ENCODE data around the gene STAT1. TPM values are rescaled to one million over a fixed set of nuclear protein-coding genes. Genes with fewer than 3 reads are reported as not detected.

Gene STAT1
- total and polyA plus RNA-seq, 10 of the 15 experiments (the other 5 are each of a cell fraction or from before 2014, with no cell fraction given) = 81.8 to 398 (median 307) TPM

DNA sequence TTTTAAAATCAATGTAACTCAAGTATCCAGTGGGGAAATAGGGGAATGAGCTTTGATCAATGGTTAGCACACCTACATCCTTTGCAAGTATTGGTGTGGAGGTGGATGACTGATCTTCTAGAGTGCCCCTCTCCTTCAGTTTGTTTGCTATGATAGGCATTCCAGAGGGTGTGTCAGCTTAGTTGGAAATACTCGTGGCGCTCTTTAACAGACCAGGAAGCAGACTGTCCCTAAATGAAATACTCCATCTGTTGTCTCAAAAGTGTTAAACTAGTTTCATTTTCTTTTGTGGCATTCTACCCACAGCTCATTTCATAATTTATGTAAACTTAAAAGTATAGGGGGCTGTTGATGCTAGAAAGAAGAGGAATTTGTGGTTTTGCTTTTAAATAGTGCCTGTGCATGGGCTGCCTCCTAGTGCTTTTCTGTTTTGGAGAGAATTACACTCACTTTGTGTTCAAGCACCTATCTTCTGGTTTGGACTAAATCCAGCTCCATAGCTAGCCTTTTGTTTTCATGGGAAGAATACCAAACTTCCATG is 66.2 kb downstream of the STAT1 start (continued):
- 0 out of 2 replicates have a peak, but pooled peaks have one; percentile 29 for TF ChIP-seq MLLT1 (IDR thresholded peaks at IDR 0.05)
- no peak for TF ChIP-seq MTA3 (IDR thresholded peaks at IDR 0.05; ENCODE audit: borderline replicate concordance, low read length)
- no peak for TF ChIP-seq MYC (IDR thresholded peaks at IDR 0.05; ENCODE audit: insufficient read depth, insufficient read length, insufficient replicate concordance, low read length, severe bottlenecking)
- TF ChIP-seq NFXL1 (IDR thresholded peaks at IDR 0.05; ENCODE audit: borderline replicate concordance) = no peak
- TF ChIP-seq ELK1 (IDR thresholded peaks at IDR 0.05; ENCODE audit: low read depth, low read length) = no peak
- no peak for TF ChIP-seq LARP7 (IDR thresholded peaks at IDR 0.05)
- TF ChIP-seq KDM1A (IDR thresholded peaks at IDR 0.05; ENCODE audit: borderline replicate concordance) = no peak
- TF ChIP-seq ZNF687 (IDR thresholded peaks at IDR 0.05) = no peak
- TF ChIP-seq HDAC2 (IDR thresholded peaks at IDR 0.05) = no peak
- TF ChIP-seq, protein P1, sequence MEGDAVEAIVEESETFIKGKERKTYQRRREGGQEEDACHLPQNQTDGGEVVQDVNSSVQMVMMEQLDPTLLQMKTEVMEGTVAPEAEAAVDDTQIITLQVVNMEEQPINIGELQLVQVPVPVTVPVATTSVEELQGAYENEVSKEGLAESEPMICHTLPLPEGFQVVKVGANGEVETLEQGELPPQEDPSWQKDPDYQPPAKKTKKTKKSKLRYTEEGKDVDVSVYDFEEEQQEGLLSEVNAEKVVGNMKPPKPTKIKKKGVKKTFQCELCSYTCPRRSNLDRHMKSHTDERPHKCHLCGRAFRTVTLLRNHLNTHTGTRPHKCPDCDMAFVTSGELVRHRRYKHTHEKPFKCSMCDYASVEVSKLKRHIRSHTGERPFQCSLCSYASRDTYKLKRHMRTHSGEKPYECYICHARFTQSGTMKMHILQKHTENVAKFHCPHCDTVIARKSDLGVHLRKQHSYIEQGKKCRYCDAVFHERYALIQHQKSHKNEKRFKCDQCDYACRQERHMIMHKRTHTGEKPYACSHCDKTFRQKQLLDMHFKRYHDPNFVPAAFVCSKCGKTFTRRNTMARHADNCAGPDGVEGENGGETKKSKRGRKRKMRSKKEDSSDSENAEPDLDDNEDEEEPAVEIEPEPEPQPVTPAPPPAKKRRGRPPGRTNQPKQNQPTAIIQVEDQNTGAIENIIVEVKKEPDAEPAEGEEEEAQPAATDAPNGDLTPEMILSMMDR (IDR thresholded peaks at IDR 0.05 in 2 of 3, conservative IDR thresholded peaks at IDR 0.05 in 1 of 3; ENCODE audit: control insufficient read depth in 2 of 3, extremely low read depth in 1 of 3, insufficient read depth in 1 of 3, low read depth in 3 of 3, low read length in 3 of 3) = peak; percentile 21 to 53 (median 34); a peak in 4 of 6 replicates
- TF ChIP-seq ATF7 (IDR thresholded peaks at IDR 0.05; ENCODE audit: low read depth) = no peak
- TF ChIP-seq, protein P2, sequence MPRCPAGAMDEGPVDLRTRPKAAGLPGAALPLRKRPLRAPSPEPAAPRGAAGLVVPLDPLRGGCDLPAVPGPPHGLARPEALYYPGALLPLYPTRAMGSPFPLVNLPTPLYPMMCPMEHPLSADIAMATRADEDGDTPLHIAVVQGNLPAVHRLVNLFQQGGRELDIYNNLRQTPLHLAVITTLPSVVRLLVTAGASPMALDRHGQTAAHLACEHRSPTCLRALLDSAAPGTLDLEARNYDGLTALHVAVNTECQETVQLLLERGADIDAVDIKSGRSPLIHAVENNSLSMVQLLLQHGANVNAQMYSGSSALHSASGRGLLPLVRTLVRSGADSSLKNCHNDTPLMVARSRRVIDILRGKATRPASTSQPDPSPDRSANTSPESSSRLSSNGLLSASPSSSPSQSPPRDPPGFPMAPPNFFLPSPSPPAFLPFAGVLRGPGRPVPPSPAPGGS (IDR thresholded peaks at IDR 0.05; ENCODE audit: borderline replicate concordance, insufficient read depth, low read depth, low read length, poor library complexity, severe bottlenecking) = no peak
- no peak for TF ChIP-seq CEBPB (IDR thresholded peaks at IDR 0.05; ENCODE audit: borderline replicate concordance in 1 of 2, low read depth in 2 of 2, low read length in 2 of 2)
- no peak for TF ChIP-seq CEBPZ (IDR thresholded peaks at IDR 0.05; ENCODE audit: low read depth, low read length)
- TF ChIP-seq ZNF622 (IDR thresholded peaks at IDR 0.05) = no peak
- no peak for TF ChIP-seq TARDBP (IDR thresholded peaks at IDR 0.05; ENCODE audit: borderline replicate concordance)

All from GM12878 (cell line).